NCI-H2029 (cell line): ENCODE data around the gene ZNF418.
"Not testable (repeated sequence)": the region's sequence is repeated elsewhere in the genome, so short reads cannot be mapped to it uniquely, and the experiment has no call there.

Experiments
- DNase-seq: peaks from one replicate; lab custom pipeline; 2025; lab: John Stamatoyannopoulos, UW

ZNF418 gene

GRCh38 chr19:57888560-57889231 lies 46.5 kb downstream of the ZNF418 start, which contains the start of gene ZNF814:
Gene ZNF814 (minus strand): TSS chr19:57889037. CDS start chr19:57888802, 235 bp downstream.
- peak; percentile 88 for DNase-seq

- peak; percentile 4 for DNase-seq
Measured at GRCh38 chr19:57888107-57888559, 47.1 kb downstream of the ZNF418 start.

GRCh38 chr19:57887195-57887941 lies 47.8 kb downstream of the ZNF418 start:
- no peak for DNase-seq

GRCh38 chr19:57886046-57886445 lies 49.2 kb downstream of the ZNF418 start:
- DNase-seq = no peak

- not testable (repeated sequence) for DNase-seq
Measured at GRCh38 chr19:57873883-57874799, 61.1 kb downstream of the ZNF418 start.

GRCh38 chr19:57872450-57872849 lies 62.8 kb downstream of the ZNF418 start:
- DNase-seq = no peak
